Activated CD4-positive, alpha-beta T cell treated with anti-CD3 and anti-CD28 coated beads, Interleukin-10, Interleukin-2, amounts not matched to agents 100 ng/mL and 50 ng/mL, durations not matched to agents 16 hours and 8 hours (primary cell): ENCODE data around the gene CYP26B1.

ENCODE experiments used
- DNase-seq: peaks from one replicate; pipeline ENCODE4 v3.0.0-alpha.2; 2020

The CYP26B1 gene

DNA sequence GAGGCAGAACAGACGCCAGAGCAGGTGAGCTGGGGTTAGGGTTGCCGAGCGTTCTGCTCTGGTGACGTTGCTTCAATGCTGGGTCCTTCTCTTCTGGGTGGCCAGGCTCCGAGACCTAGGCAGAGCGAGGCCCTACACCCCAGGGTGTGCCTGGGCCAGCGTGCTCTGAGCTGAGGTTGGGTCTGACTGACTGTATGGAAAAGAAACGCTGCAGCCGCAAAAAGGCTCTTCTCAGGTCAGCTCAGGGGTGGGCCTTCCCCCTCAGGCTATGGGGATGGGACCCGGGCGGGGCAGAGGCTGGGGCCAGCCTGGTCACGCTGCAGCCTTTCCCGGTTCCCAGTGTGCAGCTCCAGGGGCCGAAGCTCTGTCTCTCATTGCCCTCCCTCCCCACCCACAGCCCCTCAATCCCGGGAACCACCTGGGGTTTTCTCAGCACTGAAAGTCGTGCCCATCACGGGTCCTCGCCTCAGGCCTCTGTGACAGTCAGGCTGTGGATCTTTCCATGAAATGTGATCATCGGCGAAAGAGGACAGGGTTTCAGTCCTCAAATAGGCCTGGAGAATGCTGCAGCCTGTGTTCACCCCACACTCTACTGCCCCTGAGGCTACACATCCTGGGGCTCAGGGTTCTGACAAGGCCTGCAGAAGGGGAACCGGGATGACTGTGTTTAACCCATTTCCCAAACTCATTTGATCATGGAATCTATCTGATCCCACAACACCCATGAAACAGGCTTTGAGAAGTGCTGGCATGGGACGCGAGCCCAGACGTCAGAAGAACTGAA lies 19.4 kb downstream of the CYP26B1 start:
- DNase-seq, result no peak

DNA sequence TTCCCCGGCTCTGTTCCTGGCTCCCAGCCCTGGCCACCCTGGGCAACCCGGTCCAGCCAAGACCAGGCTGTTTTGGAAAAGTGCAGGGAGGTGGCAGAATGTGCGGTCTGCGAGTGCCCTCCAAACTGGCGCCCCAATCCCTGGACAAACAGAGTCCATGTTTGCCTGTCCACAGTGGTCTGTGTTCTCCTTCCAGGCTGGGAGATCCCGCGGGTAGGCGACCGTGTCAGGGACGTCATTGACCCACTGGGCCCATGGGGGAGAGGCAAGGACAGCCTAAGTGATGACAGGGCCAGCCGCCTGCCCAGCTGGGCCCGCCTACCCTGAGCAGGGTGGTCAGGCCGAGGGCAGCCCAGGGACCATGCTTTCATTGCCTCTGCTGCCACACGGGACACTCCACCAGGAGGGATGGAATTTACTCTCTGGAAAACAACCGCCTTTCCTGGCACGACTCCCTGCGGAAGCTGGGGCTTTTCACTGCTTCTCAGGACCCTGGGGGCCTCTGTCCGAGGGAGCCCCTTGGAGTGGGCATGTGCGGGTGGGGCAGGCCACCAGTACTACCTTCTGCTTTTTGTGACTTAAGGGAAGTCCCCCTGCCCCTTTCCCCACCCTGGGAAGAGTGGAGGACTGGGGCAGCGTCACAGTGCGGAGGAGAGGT lies 20.1 kb downstream of the CYP26B1 start:
- DNase-seq, result no peak

DNA sequence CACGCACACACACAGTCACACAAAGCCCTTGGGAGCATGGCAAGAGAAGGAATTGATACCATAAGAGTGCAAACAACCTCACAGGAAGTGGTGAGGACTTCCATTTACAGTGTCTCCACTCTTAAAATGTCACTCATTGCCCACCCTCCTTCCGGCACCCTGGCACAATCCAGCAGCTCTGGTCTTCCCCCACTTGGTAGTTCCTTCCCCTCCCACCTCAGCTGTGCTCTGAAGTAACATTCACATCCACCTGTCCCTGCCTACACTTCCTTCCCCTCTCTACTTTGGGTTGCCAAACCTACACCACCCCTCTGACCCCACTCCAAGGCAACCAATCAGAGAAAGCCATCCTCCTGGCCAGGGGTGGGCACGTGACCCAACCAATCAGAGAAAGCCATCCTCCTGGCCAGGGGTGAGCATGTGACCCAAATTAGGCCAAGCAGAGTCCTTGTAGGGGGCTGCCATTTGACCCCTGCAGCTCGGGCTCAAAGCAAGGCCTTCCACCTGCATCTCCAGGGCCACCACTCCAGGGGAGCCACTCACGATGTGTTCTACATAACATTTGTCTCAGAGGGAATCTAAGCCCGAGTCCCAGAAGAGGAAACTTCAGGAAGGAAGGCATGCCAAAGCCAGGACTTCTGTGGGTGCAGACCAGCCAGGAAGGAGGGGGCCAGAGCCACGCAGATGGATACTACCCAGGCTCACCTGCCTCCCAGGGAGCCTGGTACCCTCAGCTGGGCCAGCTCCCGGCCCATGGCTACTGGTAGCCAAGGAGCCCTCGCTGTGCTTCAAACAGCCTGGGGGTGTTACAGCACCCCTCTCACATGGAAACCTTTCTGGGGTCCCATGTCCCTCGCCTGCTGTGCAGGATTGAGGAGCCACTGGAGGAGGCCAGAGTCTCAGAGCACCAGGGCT lies 21.2 kb downstream of the CYP26B1 start:
- DNase-seq, result no peak

DNA sequence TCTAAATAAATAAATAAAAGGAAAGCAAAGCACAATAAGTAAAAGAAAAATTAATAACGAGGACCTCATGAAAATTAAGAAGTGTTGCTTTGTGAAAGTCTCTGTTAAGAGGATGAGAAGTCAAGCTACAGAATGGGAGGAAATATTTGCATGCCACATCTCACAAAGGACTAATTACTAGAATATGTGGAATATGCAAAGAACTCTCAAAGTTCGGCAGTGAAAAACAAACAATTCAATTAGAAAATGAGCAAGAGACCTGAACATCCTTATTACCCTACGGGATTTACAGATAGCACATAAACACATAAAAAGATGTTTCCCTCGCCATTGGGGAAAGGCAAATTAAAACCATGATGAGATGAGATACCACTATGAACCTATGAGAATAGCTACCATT lies 23.3 kb downstream of the CYP26B1 start:
- no peak for DNase-seq

DNA sequence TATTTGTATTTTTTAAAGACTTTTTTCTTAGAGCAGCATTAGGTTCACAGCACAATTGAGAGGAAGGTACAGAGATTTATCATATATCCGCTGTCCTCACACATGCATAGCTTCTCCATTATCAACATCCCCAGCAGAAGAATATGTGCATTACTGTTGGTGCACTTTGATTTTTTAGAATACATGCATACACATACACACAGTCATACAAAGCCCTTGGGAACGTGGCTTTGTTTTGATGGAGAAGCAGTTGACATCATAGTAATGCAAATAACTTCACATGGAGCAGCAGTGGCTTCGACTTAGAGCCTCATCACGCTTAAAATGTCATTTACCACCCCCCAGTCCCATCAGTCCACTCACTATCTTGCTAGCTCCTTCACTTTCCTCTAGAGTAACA lies 26.5 kb downstream of the CYP26B1 start:
- DNase-seq, result no peak

DNA sequence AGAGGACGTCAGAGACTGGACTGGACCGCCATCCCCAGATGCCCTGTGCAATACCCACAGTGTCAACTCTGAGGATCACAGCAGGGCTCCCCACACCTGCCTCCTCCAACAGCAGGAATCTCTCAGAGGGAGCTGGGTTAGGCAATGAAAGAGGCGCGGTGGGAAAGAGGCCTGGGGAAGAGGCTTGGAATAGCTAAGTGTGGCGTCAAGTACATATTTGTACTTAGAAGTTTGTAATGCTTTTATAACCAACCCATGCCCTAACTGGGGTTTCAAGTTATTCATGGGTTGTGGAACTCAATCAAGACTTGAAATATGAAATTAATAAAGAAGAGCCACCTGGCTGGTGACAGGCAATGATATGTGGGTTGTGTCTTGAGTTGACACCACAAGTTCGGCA lies 28.7 kb downstream of the CYP26B1 start:
- no peak for DNase-seq

DNA sequence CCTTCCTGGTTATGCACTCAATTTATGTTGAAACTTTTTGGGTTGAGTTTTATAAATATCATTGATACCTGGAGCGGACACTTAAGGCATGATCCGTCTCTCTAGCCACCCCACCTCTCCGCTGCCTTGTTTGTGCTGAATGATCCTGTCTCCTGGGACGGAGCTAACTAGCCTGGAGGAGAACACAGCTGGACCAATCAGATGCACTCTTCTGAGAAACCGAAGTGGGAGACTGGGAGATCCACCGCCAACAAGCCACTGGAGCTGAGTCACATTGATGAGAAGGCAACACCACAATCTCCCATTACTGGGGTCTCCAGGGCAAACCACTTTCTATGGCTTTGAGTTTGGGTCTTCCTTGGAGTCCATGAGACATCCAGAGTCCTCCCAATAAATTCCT lies 29.3 kb downstream of the CYP26B1 start:
- no peak for DNase-seq

DNA sequence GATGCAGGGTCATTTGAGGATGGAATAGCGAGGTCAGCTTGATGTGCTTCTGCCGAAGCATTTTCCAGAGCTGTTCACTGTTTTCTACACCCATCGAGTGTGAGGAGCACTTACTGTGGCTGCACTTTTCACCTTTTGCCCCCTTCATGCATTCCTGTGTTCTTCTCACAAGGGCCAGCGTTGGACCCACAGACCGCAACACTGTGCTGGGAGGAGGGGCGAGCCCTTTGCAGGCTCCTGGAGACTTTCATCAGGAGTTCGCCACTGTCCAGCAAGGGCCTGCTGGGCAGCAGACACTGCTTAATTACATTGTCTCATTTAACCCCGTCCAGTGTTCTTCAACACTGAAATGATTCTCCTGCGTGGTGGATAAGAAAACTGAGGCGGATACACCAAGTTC lies 29.9 kb downstream of the CYP26B1 start:
- no peak for DNase-seq

DNA sequence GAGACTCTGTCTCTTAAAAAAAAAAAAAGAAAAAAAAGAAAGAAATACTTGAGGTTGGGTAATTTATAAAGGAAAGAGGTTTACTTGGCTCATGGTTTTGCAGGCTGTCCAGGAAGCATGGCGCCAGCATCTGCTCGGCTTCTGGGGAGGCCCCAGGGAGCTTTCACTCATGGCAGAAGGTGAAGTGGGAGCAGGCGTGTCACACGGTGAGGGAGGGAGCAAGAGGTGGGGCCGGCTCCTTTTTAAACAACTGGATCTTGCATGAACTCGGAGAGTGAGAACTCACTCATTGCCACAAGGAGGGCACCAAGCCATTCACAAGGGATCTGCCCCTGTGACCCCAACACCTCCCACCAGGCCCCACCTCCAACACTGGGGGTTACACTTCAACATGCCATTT lies 30.6 kb downstream of the CYP26B1 start:
- no peak for DNase-seq

DNA sequence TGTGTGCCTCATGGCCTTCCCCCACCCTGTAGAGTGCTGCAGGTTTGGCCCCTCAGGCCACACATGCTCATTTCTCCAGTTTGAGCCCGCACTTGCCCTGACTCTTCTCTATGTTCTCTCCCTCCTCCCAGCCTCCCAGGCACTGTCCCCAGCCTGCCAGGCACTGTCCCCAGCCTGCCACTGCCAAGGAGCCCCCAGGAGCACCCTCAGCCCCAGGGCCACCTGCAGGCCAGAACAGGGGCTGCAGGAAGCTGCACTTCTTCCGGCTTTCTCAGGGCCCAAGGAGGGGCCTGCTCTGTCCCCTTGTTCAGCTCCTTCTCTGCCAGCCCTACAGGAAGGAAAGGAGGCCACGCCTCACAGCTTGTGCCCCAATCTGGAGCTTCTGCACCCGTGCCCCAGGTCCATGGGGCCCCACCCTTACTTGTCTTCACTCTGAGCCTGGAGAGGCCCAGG lies 31.6 kb downstream of the CYP26B1 start:
- DNase-seq, result no peak

DNA sequence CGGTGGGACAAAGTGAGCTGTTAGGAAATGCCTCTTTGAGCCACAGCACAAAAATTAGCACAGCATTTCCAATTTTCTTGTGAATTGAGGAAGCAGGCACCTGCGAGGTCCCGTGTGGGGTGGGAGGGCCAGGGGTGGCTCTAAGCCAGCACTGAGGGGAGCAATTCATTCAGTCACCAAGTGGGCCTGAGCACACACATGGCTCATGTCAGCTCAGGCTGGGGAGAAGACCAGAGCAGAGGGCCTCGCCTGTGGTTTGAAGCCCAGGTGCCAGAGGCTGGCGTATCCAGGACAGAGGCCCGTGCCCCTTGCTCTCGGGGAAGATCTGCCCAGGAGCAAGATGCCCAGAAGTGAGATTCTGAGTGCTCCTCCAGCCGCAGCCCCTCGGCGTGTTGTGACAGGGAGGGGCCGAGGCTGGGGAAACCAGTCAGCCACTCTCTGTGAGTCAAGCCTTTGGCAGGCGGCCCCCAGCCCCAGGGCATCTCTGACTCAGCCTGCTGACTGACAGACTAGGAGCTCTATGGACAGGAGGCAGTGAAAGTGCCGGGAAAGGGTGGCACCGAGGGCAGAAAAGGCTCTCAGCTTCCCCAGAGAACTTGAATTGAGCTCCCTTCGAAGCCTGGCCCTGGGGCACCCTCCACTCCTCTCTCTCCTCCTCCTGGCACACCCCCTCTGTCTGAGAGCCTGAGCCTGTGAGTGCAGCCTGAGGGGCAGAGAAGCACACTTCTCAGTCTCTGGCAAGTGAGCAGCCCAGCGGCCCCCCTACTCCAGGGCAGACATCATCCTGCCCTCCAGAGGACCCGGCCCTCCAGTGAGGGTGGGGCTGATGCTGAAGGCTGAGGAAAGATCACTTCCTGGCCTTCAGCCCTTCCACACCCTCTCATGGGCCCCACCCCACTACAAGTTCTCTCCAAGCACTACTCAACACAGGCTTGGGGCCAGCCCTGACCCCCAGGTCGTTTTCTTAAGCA lies 32.3 kb downstream of the CYP26B1 start:
- no peak for DNase-seq

DNA sequence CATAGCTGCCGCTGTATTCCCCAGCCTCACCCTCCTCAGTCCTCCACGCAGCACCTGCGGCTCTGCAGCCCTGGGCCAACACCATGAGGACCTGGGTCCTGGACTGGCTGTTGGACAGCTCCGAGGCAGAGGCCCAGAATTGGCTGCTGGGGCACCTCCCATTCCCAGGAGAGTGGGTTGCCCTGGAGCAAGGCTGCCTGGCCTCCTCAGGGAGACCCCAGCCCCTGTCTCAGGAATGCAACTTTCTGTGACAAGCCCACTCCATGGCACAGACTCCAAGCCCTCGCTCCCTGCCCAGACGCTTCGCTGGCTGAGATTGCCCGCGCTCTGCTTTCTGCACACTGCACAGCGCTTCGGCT lies 33.0 kb downstream of the CYP26B1 start:
- no peak for DNase-seq

DNA sequence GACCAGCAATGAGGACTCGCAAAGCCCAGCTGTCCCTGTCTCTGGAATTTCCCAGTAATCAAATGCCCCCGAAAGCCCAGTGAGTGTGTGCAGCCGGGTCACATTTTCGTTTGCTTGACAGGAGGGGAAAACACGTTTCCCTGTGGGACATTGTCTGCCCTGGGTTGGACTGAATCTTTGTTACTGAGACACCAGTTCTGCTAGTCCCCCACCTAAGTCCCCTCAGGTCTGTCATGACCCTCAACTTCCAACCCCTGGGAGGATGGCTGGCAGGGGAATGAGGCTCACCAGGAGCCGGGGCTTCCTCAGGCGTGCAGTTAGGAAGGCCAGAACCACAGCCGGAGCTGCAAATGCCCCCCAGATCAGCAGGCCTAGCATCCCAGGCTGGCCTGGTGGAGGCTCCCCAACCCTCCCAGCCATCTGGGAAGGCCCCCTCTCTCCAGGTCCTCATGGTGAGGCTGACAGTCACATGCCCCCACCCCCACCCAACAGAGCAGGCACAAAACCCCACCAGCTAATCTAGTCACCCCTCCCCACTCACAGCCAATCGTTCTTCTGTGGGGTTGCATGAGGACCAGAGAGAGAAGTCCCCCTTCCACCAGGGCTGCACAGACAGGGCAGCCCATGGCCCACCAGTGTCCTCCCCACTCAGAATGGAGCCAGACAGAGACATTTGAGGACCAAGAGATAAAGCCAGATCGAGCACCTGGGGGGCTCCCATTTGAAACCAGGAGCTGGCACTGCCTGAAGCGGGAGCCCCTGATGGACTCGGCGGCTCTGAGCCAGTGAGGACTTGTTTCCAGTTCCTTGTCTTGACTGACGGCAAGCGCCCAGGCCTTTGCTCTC lies 33.6 kb downstream of the CYP26B1 start:
- no peak for DNase-seq

DNA sequence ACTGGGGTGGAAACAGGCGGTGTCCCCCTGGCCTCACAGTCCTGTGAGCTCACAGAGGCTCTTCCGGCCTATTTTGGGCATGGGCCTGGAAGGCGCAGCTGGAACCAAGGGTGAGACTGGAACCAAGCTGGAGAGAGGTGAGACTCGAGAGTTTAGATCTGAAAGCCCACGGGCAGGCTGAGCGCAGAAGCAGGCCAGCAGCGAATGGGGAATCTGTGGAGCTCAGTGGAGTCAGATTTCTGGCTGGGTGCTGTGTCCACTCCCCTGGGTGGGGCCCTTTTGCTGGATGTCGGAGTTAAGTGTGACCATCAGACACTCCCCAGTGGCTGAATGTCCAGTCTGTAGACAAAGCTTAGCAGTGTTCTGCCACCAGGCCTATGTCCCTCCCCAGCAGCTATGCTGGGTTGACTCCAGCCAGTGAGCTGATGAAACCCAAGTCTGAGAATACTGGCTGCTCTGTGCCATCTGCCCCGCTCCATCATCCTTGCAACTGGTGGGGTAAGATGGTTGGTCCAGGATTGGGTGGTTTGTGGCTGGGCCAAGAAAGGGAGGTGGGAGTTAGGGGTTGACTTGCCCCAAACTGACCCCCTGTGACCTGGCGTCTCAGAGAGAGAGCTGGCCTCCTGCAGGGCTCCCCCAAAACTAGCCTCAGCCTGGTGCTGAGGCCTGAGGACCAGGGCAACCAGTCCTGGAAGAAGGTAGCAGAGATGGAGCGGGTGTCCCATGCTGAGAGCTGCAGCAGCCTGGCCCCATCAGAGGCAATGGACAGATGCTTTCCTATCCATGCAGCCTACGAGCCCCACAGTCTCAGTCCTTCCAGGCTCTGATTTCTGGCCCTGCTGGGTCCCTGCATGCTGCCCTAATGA lies 34.4 kb downstream of the CYP26B1 start:
- no peak for DNase-seq

DNA sequence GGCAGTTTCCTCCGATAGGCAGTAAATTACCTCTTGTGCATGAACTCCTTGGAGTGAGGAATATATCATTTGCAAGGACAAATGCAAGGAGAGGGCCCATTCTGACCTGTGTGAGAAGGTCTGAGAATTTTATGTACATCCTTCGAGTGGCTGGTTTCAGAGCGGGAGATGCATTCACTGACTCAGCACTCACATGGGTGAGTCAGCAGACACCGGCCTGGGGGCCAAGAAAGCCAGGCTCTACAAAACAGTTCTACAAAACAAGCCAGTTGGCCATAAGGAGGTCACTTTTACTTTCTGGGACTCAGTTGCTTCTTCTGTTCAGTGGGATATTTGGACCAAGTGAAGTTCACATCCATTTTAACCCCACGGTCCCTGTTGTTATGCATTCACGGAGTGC lies 35.3 kb downstream of the CYP26B1 start:
- no peak for DNase-seq

DNA sequence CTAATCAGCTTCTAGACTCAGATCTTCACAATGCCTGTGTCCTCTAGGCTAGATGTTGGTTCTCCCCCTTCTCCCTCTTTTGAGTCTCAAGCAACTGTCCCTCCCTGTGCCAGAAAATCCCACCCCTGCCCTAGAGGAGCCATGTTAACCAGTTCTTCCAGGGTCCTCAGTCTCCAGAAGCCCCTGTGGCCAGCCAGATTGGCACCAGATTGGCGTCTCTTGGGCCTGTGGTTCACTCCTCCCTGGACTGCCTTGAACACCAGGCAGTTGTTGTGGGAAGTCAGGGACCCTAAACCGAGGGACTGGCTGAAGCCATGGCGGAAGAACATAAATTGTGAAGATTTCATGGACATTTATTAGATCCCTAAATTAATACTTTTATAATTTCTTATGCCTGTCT lies 36.6 kb downstream of the CYP26B1 start:
- no peak for DNase-seq

DNA sequence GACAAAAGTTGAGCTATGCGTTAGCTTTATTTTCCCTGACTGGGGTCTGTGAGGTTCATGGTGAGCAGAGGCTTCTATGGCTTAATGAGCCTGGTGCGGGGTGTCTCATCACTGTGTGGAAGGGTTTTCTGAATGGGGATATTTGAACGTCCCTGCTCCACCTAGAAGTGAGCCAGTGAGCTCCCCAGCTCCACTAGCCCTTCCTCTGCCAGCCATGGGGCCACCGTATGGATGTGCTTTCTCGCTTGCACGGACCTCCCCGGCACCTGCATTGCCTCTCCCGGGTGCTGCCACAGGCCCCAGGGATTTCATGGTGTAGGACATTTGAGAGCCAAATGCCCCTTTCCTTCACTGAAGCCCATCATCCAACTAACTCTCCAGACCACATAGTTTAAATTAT lies 37.8 kb downstream of the CYP26B1 start:
- DNase-seq, result no peak

DNA sequence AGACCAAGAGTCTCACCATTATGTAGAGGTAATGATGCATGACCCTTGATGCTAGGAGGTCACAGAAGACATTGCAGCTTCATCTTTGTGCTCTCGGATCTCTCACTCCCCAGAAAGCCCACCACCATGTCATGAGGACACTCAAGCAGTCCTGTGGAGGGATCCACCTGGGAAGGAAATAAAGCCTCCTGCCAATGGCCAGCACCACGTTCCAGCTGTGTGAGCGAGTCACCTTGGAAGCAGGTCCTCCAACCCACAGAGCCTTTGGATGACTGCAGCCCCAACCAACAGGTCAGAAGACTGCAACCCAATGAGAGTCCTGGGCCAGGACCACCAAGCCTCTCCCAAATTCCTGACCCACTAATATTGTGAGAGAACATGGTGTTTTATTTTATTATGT lies 38.4 kb downstream of the CYP26B1 start:
- no peak for DNase-seq

DNA sequence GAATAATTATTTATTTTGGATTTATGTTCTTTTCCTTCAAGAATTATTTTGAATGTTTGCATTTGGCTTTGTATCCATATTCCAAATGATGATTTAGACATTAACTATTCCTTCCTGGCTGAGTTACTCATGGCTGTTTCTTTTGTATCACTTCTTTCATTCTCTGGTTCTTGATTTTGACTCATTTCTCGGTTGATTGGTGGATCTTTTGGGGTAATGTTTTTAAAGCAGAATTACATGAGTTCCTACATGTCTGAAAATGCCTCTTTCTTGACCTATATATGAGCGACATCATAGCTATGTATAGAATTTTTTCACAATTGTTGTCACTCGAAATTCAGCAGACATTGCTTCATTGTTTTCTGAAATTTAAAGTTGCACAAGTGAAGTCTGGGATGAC lies 39.5 kb downstream of the CYP26B1 start:
- no peak for DNase-seq

DNA sequence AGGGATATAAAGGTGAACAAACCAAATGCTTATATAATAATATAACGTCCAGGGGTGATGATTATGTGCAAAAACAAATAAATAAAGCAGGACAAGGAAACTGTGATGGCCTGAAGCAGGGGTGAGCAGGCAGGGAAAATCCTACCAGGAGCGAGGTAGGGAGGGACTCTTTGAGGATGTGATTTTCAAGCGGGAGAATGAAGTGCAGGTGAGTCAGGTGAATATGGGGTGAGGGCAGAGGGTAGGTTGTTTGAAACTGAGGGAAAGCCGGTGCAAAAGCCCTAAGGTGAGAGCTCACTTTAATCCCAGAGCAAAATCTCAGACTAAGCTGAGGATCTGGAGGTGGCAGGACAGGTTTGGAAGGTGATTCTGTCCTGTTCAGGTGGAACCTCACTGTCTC lies 40.7 kb downstream of the CYP26B1 start:
- DNase-seq, result no peak
